Measurements from ENCODE around the gene SEMA3B.

- no peak for TF ChIP-seq CTCF (conservative IDR thresholded peaks at IDR 0.05; ENCODE audit: low read depth, low read length)
- no peak for TF ChIP-seq EZH2 (IDR thresholded peaks at IDR 0.05; ENCODE audit: borderline replicate concordance, low read depth, low read length, poor library complexity, severe bottlenecking)
Measured at GRCh38 chr3:50302095-50303012, 33.4 kb downstream of the SEMA3B start.
